ENCODE data around the gene MNX1. TPM values are rescaled to one million over a fixed set of nuclear protein-coding genes. Genes with fewer than 3 reads are reported as not detected.

MNX1 gene
- total RNA-seq, 1 experiment from 2014 or later, result not detected

DNA sequence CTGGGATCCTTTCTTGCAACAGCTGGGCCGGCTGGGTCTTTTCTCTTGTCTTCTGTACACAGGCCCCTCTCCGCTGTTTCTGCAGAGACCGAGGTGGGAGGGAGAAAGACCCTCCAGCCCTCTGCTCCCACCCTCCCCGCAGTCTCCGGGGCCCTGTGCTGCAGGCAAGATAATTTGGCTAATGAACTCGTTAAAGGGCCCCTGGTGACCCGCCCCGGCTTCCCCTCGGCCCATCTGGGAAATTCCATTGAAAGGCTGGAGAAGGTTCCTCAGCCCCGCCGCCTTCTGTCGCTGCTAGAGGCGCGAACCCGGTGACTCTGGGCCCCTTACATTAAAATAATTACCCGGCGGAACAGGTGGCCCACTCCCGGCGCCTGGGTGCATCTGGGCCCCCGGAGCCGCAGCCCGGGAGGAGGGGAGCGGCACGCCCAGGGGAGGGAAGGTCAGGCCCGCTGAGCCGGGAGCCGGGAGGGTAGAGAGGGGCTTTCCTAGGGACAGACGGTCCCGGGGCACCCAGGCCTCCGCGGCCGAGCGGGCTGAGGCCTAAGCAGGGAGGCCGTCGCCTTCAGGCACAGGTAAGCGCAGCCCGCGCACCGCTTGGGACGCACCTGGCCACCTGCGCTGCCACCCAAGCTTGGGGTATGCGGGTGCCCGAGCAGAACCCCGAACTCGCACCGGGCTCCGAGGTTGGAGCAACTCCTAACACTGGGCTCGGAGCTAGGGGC lies 7.3 kb upstream of the MNX1 start:
- intact Hi-C loops (cut with micrococcal nuclease; ENCODE audit: unreplicated experiment), result no loop called here
- H3K4me1 ChIP-seq (ENCODE audit: insufficient read depth, low read length, poor library complexity, severe bottlenecking), result peaks cover 14% of the 10 kb centered on the region
- no peaks in the 10 kb centered on the region for H3K9me3 ChIP-seq (ENCODE audit: low read depth, low read length, poor library complexity, severe bottlenecking)
- BruUV-seq (replicated peaks), result no TSS peak
- H3K36me3 ChIP-seq (ENCODE audit: insufficient read depth, low read length, poor library complexity, severe bottlenecking), result no peaks in the 10 kb centered on the region
- H3K27me3 ChIP-seq (replicated peaks; ENCODE audit: insufficient read depth, low read depth, low read length, poor library complexity), result peaks cover 100% of the 10 kb centered on the region
- DNase-seq (ENCODE audit: low spot score), result no peak
- no peak overlapping the region for H3K4me3 ChIP-seq (ENCODE audit: low read depth, low read length, poor library complexity, severe bottlenecking)
- ChIA-PET POLR2A (ENCODE audit: low non-redundant PET) (no interaction called here), CTCF (no interaction called here)
- no peak overlapping the region for H3K27ac ChIP-seq (ENCODE audit: low read depth, low read length, poor library complexity, severe bottlenecking)
- peak; percentile 72 for TF ChIP-seq EZH2 (IDR thresholded peaks at IDR 0.05; ENCODE audit: borderline replicate concordance, low read depth, low read length, poor library complexity, severe bottlenecking)
- TF ChIP-seq, protein P1, sequence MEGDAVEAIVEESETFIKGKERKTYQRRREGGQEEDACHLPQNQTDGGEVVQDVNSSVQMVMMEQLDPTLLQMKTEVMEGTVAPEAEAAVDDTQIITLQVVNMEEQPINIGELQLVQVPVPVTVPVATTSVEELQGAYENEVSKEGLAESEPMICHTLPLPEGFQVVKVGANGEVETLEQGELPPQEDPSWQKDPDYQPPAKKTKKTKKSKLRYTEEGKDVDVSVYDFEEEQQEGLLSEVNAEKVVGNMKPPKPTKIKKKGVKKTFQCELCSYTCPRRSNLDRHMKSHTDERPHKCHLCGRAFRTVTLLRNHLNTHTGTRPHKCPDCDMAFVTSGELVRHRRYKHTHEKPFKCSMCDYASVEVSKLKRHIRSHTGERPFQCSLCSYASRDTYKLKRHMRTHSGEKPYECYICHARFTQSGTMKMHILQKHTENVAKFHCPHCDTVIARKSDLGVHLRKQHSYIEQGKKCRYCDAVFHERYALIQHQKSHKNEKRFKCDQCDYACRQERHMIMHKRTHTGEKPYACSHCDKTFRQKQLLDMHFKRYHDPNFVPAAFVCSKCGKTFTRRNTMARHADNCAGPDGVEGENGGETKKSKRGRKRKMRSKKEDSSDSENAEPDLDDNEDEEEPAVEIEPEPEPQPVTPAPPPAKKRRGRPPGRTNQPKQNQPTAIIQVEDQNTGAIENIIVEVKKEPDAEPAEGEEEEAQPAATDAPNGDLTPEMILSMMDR (conservative IDR thresholded peaks at IDR 0.05; ENCODE audit: low read depth, low read length), result no peak

DNA sequence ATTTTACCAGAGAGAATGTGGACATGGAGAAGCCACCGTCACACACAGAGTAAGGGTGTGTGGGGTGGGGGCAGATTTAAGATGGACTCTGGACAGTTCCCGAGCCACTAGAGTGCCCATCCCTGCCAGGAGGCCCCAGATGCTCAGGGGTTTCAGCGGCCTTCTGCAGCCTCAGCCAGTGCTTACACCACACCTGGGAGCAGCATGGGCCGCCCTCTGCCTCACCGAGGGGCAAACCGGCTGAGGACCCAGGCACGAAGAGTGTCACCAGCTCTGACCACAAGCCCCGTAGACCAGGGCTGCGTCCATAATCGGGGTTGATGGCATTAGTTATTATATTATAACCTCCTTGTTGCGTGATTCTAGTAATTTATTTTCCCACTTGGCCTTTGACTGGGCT lies 6.7 kb upstream of the MNX1 start:
- peaks cover 100% of the 10 kb centered on the region for H3K27me3 ChIP-seq (replicated peaks; ENCODE audit: insufficient read depth, low read depth, low read length, poor library complexity)
- TF ChIP-seq EZH2 (IDR thresholded peaks at IDR 0.05; ENCODE audit: borderline replicate concordance, low read depth, low read length, poor library complexity, severe bottlenecking), result no peak
- TF ChIP-seq, protein P1 (conservative IDR thresholded peaks at IDR 0.05; ENCODE audit: low read depth, low read length), result no peak
- H3K9me3 ChIP-seq (ENCODE audit: low read depth, low read length, poor library complexity, severe bottlenecking), result no peaks in the 10 kb centered on the region
- no peaks in the 10 kb centered on the region for H3K36me3 ChIP-seq (ENCODE audit: insufficient read depth, low read length, poor library complexity, severe bottlenecking)
- POLR2A ChIA-PET (ENCODE audit: low non-redundant PET), result no interaction called here
- DNase-seq (ENCODE audit: low spot score), result no peak
- H3K4me1 ChIP-seq (ENCODE audit: insufficient read depth, low read length, poor library complexity, severe bottlenecking), result peaks cover 14% of the 10 kb centered on the region
- no peak overlapping the region for H3K4me3 ChIP-seq (ENCODE audit: low read depth, low read length, poor library complexity, severe bottlenecking)
- CTCF ChIA-PET, result no interaction called here
- no TSS peak for BruUV-seq (replicated peaks)
- no peak overlapping the region for H3K27ac ChIP-seq (ENCODE audit: low read depth, low read length, poor library complexity, severe bottlenecking)
- intact Hi-C loops (cut with micrococcal nuclease; ENCODE audit: unreplicated experiment), result no loop called here

DNA sequence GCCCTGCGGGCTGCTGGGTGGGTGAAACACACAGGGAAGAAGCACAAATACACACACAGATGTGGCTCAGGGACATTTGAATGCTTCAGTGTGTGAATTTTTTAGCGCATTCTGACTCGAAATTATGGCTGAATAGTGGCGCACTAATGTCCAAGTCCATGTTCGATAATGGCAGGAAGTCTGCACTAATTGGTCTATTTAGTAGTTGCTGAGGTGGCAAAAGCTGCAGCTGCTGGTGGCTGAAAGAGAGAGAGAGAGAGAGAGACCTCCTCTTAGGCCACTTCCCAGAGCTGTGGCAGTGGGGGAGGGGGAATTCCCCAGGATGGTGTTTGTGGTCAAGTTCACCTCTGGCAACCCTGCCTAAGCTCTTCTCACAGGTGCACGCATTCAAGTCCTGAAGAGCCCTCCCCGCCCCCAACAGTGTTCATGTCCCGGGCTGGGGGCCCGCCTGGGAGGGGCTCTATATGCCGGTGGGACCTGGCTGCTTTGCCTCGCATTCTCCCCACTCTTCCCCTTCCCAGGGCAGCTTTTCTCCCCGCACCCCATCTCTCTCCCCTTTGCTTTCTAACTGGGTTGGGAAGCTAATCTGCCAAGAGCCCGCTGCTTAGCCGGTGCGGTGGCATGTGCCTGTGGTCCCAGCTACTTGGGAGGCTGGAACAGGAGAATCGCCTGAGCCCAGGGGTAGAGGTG lies 6.0 kb upstream of the MNX1 start:
- H3K36me3 ChIP-seq (ENCODE audit: insufficient read depth, low read length, poor library complexity, severe bottlenecking), result no peaks in the 10 kb centered on the region
- peaks cover 100% of the 10 kb centered on the region for H3K27me3 ChIP-seq (replicated peaks; ENCODE audit: insufficient read depth, low read depth, low read length, poor library complexity)
- TF ChIP-seq, protein P1 (conservative IDR thresholded peaks at IDR 0.05; ENCODE audit: low read depth, low read length), result no peak
- no peak for TF ChIP-seq EZH2 (IDR thresholded peaks at IDR 0.05; ENCODE audit: borderline replicate concordance, low read depth, low read length, poor library complexity, severe bottlenecking)
- H3K4me1 ChIP-seq (ENCODE audit: insufficient read depth, low read length, poor library complexity, severe bottlenecking), result peaks cover 14% of the 10 kb centered on the region
- no peaks in the 10 kb centered on the region for H3K9me3 ChIP-seq (ENCODE audit: low read depth, low read length, poor library complexity, severe bottlenecking)
- no TSS peak for BruUV-seq (replicated peaks)
- CTCF ChIA-PET, result no interaction called here
- H3K27ac ChIP-seq (ENCODE audit: low read depth, low read length, poor library complexity, severe bottlenecking), result no peak overlapping the region
- intact Hi-C loops (cut with micrococcal nuclease; ENCODE audit: unreplicated experiment), result no loop called here
- POLR2A ChIA-PET (ENCODE audit: low non-redundant PET), result no interaction called here
- no peak overlapping the region for H3K4me3 ChIP-seq (ENCODE audit: low read depth, low read length, poor library complexity, severe bottlenecking)
- DNase-seq (ENCODE audit: low spot score), result no peak

All from A673 (cell line).